ENCODE measurements around the gene HSD17B12. TPM values are rescaled to one million over a fixed set of nuclear protein-coding genes. Genes with fewer than 3 reads are reported as not detected.

The HSD17B12 gene
- total and polyA plus RNA-seq, 2 experiments from 2014 or later = 128 to 168 TPM

DNA sequence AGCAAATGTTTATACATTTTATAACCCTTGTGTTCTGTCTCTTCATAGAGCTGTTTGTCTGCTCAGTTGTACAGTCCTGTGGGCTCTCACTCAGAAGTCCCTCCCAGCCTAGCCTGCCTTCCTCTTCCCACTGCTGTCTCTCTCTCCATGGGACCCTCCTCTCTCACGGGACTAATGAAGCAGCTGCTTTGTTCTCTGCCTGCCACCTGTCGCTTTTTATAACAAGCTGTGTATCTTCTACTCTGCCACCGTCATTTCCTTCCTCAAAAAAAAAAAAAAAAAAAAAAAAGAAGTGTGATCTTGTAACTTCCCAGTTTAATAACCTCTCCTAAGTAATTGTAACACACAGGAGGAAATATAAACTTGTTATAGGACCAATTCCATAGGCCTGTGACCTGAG is 107.9 kb downstream of the HSD17B12 start:
- H3K36me3 ChIP-seq (ENCODE audit: insufficient read depth) = no peaks in the 10 kb centered on the region
- H3K9me2 ChIP-seq (ENCODE audit: insufficient read depth) = no peaks in the 10 kb centered on the region
- H3K4me3 ChIP-seq = no peak overlapping the region
- Mint-ChIP-seq H3K27me3 (ENCODE audit: insufficient read depth, low read depth, poor library complexity) (no peaks in the 10 kb centered on the region), H3K4me3 (no peak overlapping the region), H3K36me3 (ENCODE audit: low read depth) (peaks cover 15% of the 10 kb centered on the region), H3K9me3 (peaks cover 12% of the 10 kb centered on the region), H3K4me1 (no peaks in the 10 kb centered on the region), H3K27ac (no peak overlapping the region)
- H3K4me2 ChIP-seq = no peak overlapping the region
- no peaks in the 10 kb centered on the region for H3F3A ChIP-seq (replicated peaks; ENCODE audit: low read depth)
- no peak for ATAC-seq
- H3K27ac ChIP-seq (ENCODE audit: low read depth) = no peak overlapping the region
- no peak for DNase-seq (ENCODE audit: low spot score)
- H4K20me1 ChIP-seq (replicated peaks; ENCODE audit: insufficient read depth) = peaks cover 6% of the 10 kb centered on the region
- no peaks in the 10 kb centered on the region for H3K27me3 ChIP-seq (ENCODE audit: insufficient read depth)
- H2AFZ ChIP-seq = no peak overlapping the region
- no peak for TF ChIP-seq NANOG (IDR thresholded peaks at IDR 0.05; ENCODE audit: borderline replicate concordance)
- TF ChIP-seq JUNB (IDR thresholded peaks at IDR 0.05; ENCODE audit: unreplicated experiment) = no peak
- no peak for TF ChIP-seq ZNF331 (CRISPR knock-in tag; IDR thresholded peaks at IDR 0.05; ENCODE audit: low read depth)
- TF ChIP-seq POLR2AphosphoS5 (IDR thresholded peaks at IDR 0.05; ENCODE audit: low read depth) = no peak
- TF ChIP-seq, protein P1, sequence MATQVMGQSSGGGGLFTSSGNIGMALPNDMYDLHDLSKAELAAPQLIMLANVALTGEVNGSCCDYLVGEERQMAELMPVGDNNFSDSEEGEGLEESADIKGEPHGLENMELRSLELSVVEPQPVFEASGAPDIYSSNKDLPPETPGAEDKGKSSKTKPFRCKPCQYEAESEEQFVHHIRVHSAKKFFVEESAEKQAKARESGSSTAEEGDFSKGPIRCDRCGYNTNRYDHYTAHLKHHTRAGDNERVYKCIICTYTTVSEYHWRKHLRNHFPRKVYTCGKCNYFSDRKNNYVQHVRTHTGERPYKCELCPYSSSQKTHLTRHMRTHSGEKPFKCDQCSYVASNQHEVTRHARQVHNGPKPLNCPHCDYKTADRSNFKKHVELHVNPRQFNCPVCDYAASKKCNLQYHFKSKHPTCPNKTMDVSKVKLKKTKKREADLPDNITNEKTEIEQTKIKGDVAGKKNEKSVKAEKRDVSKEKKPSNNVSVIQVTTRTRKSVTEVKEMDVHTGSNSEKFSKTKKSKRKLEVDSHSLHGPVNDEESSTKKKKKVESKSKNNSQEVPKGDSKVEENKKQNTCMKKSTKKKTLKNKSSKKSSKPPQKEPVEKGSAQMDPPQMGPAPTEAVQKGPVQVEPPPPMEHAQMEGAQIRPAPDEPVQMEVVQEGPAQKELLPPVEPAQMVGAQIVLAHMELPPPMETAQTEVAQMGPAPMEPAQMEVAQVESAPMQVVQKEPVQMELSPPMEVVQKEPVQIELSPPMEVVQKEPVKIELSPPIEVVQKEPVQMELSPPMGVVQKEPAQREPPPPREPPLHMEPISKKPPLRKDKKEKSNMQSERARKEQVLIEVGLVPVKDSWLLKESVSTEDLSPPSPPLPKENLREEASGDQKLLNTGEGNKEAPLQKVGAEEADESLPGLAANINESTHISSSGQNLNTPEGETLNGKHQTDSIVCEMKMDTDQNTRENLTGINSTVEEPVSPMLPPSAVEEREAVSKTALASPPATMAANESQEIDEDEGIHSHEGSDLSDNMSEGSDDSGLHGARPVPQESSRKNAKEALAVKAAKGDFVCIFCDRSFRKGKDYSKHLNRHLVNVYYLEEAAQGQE (IDR thresholded peaks at IDR 0.05; ENCODE audit: unreplicated experiment) = no peak
- no peak for TF ChIP-seq STAT1 (IDR thresholded peaks at IDR 0.05; ENCODE audit: unreplicated experiment)
- TF ChIP-seq, protein P2, sequence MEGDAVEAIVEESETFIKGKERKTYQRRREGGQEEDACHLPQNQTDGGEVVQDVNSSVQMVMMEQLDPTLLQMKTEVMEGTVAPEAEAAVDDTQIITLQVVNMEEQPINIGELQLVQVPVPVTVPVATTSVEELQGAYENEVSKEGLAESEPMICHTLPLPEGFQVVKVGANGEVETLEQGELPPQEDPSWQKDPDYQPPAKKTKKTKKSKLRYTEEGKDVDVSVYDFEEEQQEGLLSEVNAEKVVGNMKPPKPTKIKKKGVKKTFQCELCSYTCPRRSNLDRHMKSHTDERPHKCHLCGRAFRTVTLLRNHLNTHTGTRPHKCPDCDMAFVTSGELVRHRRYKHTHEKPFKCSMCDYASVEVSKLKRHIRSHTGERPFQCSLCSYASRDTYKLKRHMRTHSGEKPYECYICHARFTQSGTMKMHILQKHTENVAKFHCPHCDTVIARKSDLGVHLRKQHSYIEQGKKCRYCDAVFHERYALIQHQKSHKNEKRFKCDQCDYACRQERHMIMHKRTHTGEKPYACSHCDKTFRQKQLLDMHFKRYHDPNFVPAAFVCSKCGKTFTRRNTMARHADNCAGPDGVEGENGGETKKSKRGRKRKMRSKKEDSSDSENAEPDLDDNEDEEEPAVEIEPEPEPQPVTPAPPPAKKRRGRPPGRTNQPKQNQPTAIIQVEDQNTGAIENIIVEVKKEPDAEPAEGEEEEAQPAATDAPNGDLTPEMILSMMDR (conservative IDR thresholded peaks at IDR 0.05; ENCODE audit: low read depth in 2 of 2) = no peak
- TF ChIP-seq EZH2 (IDR thresholded peaks at IDR 0.05; ENCODE audit: low read depth, unreplicated experiment) = no peak
- no peak for TF ChIP-seq EZH2phosphoT487 (IDR thresholded peaks at IDR 0.05; ENCODE audit: unreplicated experiment)
- TF ChIP-seq CREB1 (CRISPR knock-in tag; IDR thresholded peaks at IDR 0.05; ENCODE audit: low read depth) = no peak
- no peak for TF ChIP-seq ZNF114 (CRISPR knock-in tag; IDR thresholded peaks at IDR 0.05)
- TF ChIP-seq, protein P3, sequence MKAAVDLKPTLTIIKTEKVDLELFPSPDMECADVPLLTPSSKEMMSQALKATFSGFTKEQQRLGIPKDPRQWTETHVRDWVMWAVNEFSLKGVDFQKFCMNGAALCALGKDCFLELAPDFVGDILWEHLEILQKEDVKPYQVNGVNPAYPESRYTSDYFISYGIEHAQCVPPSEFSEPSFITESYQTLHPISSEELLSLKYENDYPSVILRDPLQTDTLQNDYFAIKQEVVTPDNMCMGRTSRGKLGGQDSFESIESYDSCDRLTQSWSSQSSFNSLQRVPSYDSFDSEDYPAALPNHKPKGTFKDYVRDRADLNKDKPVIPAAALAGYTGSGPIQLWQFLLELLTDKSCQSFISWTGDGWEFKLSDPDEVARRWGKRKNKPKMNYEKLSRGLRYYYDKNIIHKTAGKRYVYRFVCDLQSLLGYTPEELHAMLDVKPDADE (IDR thresholded peaks at IDR 0.05) = no peak
- TF ChIP-seq, protein P4, sequence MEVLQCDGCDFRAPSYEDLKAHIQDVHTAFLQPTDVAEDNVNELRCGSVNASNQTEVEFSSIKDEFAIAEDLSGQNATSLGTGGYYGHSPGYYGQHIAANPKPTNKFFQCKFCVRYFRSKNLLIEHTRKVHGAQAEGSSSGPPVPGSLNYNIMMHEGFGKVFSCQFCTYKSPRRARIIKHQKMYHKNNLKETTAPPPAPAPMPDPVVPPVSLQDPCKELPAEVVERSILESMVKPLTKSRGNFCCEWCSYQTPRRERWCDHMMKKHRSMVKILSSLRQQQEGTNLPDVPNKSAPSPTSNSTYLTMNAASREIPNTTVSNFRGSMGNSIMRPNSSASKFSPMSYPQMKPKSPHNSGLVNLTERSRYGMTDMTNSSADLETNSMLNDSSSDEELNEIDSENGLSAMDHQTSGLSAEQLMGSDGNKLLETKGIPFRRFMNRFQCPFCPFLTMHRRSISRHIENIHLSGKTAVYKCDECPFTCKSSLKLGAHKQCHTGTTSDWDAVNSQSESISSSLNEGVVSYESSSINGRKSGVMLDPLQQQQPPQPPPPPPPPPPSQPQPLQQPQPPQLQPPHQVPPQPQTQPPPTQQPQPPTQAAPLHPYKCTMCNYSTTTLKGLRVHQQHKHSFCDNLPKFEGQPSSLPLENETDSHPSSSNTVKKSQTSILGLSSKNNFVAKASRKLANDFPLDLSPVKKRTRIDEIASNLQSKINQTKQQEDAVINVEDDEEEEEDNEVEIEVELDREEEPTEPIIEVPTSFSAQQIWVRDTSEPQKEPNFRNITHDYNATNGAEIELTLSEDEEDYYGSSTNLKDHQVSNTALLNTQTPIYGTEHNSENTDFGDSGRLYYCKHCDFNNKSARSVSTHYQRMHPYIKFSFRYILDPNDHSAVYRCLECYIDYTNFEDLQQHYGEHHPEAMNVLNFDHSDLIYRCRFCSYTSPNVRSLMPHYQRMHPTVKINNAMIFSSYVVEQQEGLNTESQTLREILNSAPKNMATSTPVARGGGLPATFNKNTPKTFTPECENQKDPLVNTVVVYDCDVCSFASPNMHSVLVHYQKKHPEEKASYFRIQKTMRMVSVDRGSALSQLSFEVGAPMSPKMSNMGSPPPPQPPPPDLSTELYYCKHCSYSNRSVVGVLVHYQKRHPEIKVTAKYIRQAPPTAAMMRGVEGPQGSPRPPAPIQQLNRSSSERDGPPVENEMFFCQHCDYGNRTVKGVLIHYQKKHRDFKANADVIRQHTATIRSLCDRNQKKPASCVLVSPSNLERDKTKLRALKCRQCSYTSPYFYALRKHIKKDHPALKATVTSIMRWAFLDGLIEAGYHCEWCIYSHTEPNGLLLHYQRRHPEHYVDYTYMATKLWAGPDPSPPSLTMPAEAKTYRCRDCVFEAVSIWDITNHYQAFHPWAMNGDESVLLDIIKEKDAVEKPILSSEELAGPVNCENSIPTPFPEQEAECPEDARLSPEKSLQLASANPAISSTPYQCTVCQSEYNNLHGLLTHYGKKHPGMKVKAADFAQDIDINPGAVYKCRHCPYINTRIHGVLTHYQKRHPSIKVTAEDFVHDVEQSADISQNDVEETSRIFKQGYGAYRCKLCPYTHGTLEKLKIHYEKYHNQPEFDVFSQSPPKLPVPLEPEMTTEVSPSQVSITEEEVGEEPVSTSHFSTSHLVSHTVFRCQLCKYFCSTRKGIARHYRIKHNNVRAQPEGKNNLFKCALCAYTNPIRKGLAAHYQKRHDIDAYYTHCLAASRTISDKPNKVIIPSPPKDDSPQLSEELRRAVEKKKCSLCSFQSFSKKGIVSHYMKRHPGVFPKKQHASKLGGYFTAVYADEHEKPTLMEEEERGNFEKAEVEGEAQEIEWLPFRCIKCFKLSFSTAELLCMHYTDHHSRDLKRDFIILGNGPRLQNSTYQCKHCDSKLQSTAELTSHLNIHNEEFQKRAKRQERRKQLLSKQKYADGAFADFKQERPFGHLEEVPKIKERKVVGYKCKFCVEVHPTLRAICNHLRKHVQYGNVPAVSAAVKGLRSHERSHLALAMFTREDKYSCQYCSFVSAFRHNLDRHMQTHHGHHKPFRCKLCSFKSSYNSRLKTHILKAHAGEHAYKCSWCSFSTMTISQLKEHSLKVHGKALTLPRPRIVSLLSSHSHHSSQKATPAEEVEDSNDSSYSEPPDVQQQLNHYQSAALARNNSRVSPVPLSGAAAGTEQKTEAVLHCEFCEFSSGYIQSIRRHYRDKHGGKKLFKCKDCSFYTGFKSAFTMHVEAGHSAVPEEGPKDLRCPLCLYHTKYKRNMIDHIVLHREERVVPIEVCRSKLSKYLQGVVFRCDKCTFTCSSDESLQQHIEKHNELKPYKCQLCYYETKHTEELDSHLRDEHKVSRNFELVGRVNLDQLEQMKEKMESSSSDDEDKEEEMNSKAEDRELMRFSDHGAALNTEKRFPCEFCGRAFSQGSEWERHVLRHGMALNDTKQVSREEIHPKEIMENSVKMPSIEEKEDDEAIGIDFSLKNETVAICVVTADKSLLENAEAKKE (CRISPR knock-in tag; IDR thresholded peaks at IDR 0.05) = no peak
- no peaks in the 10 kb centered on the region for H3K4me1 ChIP-seq (ENCODE audit: insufficient read depth)
- peaks cover 38% of the 10 kb centered on the region for H3K79me2 ChIP-seq (replicated peaks; ENCODE audit: insufficient read depth)

Data from GM23338 (cell line).